ENCODE measurements around the gene BEND3.

DNA sequence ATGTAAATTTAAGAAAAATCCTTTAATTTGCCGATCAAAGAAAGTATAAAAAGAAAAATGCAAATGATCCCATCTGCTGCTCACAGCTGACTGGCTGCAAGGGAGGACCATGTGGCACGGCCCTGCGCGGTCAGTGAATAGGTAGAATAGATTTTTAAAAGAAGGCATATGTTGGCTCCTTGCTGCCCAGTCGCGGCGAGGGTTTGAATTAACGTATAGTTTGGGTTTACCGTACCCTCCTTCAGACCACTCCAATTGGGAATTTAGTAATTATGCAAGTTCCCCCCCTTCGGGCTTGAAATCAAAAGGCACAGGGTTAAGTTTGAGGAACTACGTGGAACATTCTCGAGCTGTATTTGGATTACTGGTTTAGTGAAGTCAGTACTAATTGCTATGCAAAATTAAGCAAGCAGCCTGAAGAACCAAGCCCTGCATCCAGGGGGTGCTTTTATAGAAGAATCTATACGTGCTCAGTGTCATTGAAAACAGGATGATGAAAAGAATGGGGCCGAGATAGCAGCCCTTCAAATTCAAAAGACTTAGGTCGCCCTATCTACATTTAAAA lies 1.1 kb upstream of the BEND3 start:
- TF ChIP-seq, protein P1, sequence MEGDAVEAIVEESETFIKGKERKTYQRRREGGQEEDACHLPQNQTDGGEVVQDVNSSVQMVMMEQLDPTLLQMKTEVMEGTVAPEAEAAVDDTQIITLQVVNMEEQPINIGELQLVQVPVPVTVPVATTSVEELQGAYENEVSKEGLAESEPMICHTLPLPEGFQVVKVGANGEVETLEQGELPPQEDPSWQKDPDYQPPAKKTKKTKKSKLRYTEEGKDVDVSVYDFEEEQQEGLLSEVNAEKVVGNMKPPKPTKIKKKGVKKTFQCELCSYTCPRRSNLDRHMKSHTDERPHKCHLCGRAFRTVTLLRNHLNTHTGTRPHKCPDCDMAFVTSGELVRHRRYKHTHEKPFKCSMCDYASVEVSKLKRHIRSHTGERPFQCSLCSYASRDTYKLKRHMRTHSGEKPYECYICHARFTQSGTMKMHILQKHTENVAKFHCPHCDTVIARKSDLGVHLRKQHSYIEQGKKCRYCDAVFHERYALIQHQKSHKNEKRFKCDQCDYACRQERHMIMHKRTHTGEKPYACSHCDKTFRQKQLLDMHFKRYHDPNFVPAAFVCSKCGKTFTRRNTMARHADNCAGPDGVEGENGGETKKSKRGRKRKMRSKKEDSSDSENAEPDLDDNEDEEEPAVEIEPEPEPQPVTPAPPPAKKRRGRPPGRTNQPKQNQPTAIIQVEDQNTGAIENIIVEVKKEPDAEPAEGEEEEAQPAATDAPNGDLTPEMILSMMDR (IDR thresholded peaks at IDR 0.05): peak in 1 of 6 experiments; percentile 14
- TF ChIP-seq POLR2A (IDR thresholded peaks at IDR 0.05): no peak

Measured in Peyer's patch (tissue), 4 donors.